HG03066 (cell line): Measurements from ENCODE around the gene SPRR1B.
"Not testable (repeated sequence)": the region's sequence is repeated elsewhere in the genome, so short reads cannot be mapped to it uniquely, and the experiment has no call there.

ENCODE experiments used
- ATAC-seq: cut with Tn5 transposase; IDR thresholded peaks from one replicate; pipeline ENCODE4 v1.9.1; 2021; ENCODE audit warnings: low read depth; ENCODE audit not compliant: unreplicated experiment

Gene SPRR1B

GRCh38 chr1:153035211-153035610 is 4.2 kb downstream of the SPRR1B start:
- no peak for ATAC-seq

DNA sequence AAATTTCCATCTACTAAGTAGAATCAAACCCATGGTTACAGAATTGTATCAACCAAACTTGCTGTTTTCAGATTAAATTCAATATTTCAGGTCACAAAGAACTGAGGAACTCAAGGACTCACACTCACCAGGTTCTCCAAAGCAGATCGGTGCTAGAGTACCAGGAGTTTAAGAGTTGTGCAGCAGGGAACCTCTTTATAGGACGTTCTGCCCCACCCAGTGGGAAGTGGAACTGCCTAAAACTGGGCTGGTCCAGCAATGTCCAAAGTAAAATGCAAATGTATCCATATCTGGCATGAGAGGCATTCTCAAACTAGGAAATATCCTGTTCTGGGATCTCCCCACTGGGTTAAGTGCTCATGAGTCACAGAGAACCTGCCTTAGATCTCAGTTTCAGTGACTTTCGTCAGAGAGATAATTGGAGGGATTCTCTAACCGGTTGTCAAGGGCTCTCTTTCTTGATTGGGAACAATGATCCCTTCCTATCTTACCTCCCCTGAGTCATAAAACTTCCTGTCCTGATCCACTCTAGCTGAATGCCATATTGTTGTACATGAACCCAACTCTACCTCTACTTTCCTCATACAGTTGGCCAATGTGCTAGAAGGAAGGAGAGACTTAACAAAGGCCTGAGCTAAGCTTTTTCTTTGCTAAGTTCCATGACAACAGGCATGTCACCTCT is 10.1 kb downstream of the SPRR1B start, which contains the start of gene SPRR2D:
Gene SPRR2D, minus strand, starts transcription at position 171 of the 682 bp plus-strand sequence. CDS start 774 bp downstream, outside the sequence.
- no peak for ATAC-seq

- ATAC-seq = no peak
These were observed 18.2 kb downstream of the SPRR1B start for GRCh38 chr1:153049211-153049610.

- ATAC-seq = not testable (repeated sequence)
These were observed 25.1 kb downstream of the SPRR1B start for GRCh38 chr1:153056111-153056510.

- ATAC-seq = no peak
These were observed 26.4 kb downstream of the SPRR1B start, which contains the start of gene SPRR2A for GRCh38 chr1:153057375-153057774. TSS of gene SPRR2A (minus strand) at chr1:153057512. CDS start at chr1:153056735, 777 bp downstream.

- no peak for ATAC-seq
These were observed 27.2 kb downstream of the SPRR1B start for GRCh38 chr1:153058154-153058553.

GRCh38 chr1:153058826-153059784 is 28.1 kb downstream of the SPRR1B start:
- ATAC-seq = no peak

- ATAC-seq = no peak
These were observed 39.2 kb downstream of the SPRR1B start for GRCh38 chr1:153070243-153070642.

DNA sequence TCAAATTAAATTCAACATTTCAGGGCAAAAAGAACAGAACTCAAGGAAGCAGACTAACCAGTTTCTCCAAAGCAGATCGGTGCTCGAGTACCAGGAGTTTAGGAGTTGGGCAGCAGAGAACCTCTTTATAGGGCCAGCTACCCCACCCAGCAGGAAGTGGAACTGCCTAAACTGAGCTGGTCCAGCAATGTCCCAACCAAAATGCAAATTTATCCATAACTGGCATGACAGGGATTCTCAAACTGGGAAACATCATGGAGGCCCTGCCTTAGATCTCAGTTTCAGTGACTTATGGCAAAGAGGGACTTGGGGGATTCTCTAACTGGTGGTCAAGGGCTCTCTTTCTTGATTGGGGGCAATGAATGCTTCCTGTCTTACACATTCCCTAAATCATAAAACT is 40.5 kb downstream of the SPRR1B start, which contains the start of gene SPRR2B:
Gene SPRR2B, minus strand, starts transcription at position 101 of the 400 bp plus-strand sequence. CDS start 772 bp downstream, outside the sequence.
- ATAC-seq = no peak

DNA sequence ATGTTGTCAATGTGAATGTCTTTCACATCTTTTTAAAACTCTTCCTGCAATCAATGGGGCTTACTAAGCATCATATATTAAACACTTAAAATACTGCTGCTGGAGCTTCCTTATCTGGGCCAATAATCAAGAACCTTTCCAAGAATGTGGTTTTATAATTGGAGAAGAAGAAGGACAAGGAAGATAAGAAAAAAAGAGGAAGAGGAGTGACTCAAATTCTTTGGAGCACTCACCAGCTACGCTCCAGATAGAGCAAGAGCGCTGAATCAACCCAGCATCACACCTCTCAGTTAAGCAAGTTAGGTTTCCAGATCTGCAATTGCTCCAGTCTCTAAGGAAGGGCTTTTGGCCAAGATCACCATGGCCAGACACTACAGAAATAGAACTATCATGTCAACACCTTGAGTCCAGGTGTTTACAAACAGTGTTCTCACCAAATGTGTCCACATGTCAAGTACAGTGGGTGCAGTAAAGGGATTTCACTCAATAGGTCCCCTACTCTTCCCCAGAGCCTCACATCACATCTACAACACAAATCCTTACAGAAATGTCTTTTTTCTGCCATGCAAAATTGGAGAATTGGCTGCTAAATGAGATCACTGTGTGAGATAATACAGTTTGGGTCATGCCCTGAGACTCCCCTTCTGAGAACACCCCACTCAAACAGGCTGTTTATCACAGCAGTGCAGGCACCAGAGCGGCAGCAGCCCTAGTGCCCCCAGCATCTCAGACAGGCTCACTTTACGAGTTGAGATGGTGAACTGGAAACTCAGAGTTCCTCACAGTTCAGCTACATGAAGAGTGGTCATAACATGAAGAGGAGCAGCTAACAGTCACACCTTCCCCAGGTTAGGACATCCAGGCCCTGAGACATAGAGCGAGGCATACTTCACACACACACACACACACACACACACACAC is 42.1 kb downstream of the SPRR1B start:
- ATAC-seq = no peak

GRCh38 chr1:153081736-153082135 is 50.7 kb downstream of the SPRR1B start:
- ATAC-seq = no peak
